HFFc6 (cell line): ENCODE measurements around the gene TNPO1. TPM values are rescaled to one million over a fixed set of nuclear protein-coding genes. Genes with fewer than 3 reads are reported as not detected.
A peak's percentile ranks its signal among the peaks of the same experiment; 100 is the strongest.

Experiments
- DNase-seq: peaks from one replicate; pipeline ENCODE4 v3.0.0-alpha.2; 2018
- H3K27ac Mint-ChIP-seq: 2 replicates; pipeline ENCODE4 v1.8.0; 2020; ENCODE audit warnings: mild to moderate bottlenecking, mixed read lengths
- H3K27me3 Mint-ChIP-seq: 2 replicates; pipeline ENCODE4 v1.8.0; 2021; ENCODE audit warnings: mild to moderate bottlenecking, moderate library complexity, mixed read lengths; ENCODE audit not compliant: insufficient read depth
- H3K36me3 Mint-ChIP-seq: 2 replicates; pipeline ENCODE4 v1.8.0; 2021; ENCODE audit warnings: low read depth, mixed read lengths
- H3K4me1 Mint-ChIP-seq: 2 replicates; pipeline ENCODE4 v1.8.0; 2020; ENCODE audit warnings: low read depth, mixed read lengths
- H3K4me3 Mint-ChIP-seq: 2 replicates; pipeline ENCODE4 v1.8.0; 2020; ENCODE audit warnings: mild to moderate bottlenecking, moderate library complexity, mixed read lengths
- H3K9me3 Mint-ChIP-seq: 2 replicates; pipeline ENCODE4 v1.8.0; 2020; ENCODE audit warnings: mild to moderate bottlenecking, mixed read lengths
- total RNA-seq, 6 experiments: library from RNA; stranded (reverse); fragmentation: NEBNext Ultra II Directional; extraction: Animal tissue kit (Norgen Biotek cat#: 25700); gene quantifications; 2 replicates in 1 of 6; 3 replicates in 5 of 6; pipeline ENCODE4 v1.2.3, GENCODE V29; 2021
- TF ChIP-seq, protein P1 (sequence below): fragments of 200-600 bp; sonication (generic); IDR thresholded peaks from 2 replicates; pipeline ENCODE4 v1.5.0; 2021; ENCODE audit warnings: antibody characterized with exemption, mild to moderate bottlenecking

The TNPO1 gene
- total RNA-seq, 6 experiments from 2014 or later, result 149 to 194 (median 182) TPM

- Mint-ChIP-seq H3K27ac (no peak overlapping the region), H3K4me3 (no peak overlapping the region), H3K27me3 (peaks cover 10% of the 10 kb centered on the region), H3K9me3 (no peaks in the 10 kb centered on the region), H3K4me1 (peaks cover 21% of the 10 kb centered on the region), H3K36me3 (peaks cover 5% of the 10 kb centered on the region; the same call in 1 of the 2 replicates)
- DNase-seq, result no peak
- TF ChIP-seq, protein P1, sequence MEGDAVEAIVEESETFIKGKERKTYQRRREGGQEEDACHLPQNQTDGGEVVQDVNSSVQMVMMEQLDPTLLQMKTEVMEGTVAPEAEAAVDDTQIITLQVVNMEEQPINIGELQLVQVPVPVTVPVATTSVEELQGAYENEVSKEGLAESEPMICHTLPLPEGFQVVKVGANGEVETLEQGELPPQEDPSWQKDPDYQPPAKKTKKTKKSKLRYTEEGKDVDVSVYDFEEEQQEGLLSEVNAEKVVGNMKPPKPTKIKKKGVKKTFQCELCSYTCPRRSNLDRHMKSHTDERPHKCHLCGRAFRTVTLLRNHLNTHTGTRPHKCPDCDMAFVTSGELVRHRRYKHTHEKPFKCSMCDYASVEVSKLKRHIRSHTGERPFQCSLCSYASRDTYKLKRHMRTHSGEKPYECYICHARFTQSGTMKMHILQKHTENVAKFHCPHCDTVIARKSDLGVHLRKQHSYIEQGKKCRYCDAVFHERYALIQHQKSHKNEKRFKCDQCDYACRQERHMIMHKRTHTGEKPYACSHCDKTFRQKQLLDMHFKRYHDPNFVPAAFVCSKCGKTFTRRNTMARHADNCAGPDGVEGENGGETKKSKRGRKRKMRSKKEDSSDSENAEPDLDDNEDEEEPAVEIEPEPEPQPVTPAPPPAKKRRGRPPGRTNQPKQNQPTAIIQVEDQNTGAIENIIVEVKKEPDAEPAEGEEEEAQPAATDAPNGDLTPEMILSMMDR, result no peak
These were observed 2.4 kb upstream of the TNPO1 start for GRCh38 chr5:72814104-72814503.

DNA sequence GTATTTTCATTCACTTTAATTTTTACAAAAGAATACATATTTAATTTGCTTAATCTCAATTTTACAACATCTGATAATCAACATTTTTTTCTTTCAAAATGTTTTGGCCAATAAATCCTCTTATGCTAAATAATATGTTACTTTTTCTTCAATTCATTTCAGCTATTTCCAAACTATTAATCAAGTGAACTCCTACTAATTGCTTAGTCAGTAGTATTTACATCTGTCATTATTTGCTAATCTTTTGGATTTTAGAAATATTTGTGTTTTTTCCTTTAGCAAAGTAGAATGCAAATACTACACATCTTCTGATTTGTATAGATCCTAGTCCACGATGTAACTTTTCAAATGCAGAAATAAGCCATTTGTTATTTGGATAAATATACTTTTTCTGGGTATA, 1.6 kb upstream of the TNPO1 start:
- Mint-ChIP-seq H3K9me3 (no peaks in the 10 kb centered on the region), H3K27me3 (peaks cover 10% of the 10 kb centered on the region), H3K4me1 (peaks cover 26% of the 10 kb centered on the region), H3K27ac (no peak overlapping the region), H3K4me3 (no peak overlapping the region), H3K36me3 (peaks cover 5% of the 10 kb centered on the region; the same call in 1 of the 2 replicates)
- no peak for DNase-seq
- TF ChIP-seq, protein P1, result no peak

- H3K36me3 Mint-ChIP-seq, result peaks cover 5% of the 10 kb centered on the region; the same call in 1 of the 2 replicates
- H3K9me3 Mint-ChIP-seq, result no peaks in the 10 kb centered on the region
- peak overlapping the region; percentile 98 for H3K27ac Mint-ChIP-seq
- H3K4me3 Mint-ChIP-seq, result peak overlapping the region; percentile 100
- peaks cover 9% of the 10 kb centered on the region for H3K27me3 Mint-ChIP-seq
- peaks cover 26% of the 10 kb centered on the region for H3K4me1 Mint-ChIP-seq
- TF ChIP-seq, protein P1, result no peak
- DNase-seq, result no peak
These were observed 729 bp upstream of the TNPO1 start for GRCh38 chr5:72815580-72816283.

GRCh38 chr5:72817076-72817481, 618 bp downstream of the TNPO1 start:
- DNase-seq, result peak; percentile 29
- no peaks in the 10 kb centered on the region for H3K9me3 Mint-ChIP-seq
- peaks cover 5% of the 10 kb centered on the region for H3K27me3 Mint-ChIP-seq
- peaks cover 26% of the 10 kb centered on the region for H3K4me1 Mint-ChIP-seq
- H3K36me3 Mint-ChIP-seq, result peaks cover 5% of the 10 kb centered on the region; the same call in 1 of the 2 replicates
- TF ChIP-seq, protein P1, result no peak
- H3K27ac Mint-ChIP-seq, result peak overlapping the region; percentile 98
- H3K4me3 Mint-ChIP-seq, result peak overlapping the region; percentile 100

GRCh38 chr5:72817671-72818266, 1.3 kb downstream of the TNPO1 start:
- Mint-ChIP-seq H3K36me3 (no peaks in the 10 kb centered on the region), H3K4me1 (peaks cover 26% of the 10 kb centered on the region)
- DNase-seq, result no peak

More at GRCh38 chr5:72817671-72818266, 1.3 kb downstream of the TNPO1 start:
- TF ChIP-seq, protein P1, result no peak
- Mint-ChIP-seq H3K4me3 (peak overlapping the region; percentile 100), H3K27ac (peak overlapping the region; percentile 98), H3K27me3 (no peaks in the 10 kb centered on the region), H3K9me3 (no peaks in the 10 kb centered on the region)
